ENCODE data around the gene ATXN7L2.
A peak's percentile ranks its signal among the peaks of the same experiment; 100 is the strongest.

DNA sequence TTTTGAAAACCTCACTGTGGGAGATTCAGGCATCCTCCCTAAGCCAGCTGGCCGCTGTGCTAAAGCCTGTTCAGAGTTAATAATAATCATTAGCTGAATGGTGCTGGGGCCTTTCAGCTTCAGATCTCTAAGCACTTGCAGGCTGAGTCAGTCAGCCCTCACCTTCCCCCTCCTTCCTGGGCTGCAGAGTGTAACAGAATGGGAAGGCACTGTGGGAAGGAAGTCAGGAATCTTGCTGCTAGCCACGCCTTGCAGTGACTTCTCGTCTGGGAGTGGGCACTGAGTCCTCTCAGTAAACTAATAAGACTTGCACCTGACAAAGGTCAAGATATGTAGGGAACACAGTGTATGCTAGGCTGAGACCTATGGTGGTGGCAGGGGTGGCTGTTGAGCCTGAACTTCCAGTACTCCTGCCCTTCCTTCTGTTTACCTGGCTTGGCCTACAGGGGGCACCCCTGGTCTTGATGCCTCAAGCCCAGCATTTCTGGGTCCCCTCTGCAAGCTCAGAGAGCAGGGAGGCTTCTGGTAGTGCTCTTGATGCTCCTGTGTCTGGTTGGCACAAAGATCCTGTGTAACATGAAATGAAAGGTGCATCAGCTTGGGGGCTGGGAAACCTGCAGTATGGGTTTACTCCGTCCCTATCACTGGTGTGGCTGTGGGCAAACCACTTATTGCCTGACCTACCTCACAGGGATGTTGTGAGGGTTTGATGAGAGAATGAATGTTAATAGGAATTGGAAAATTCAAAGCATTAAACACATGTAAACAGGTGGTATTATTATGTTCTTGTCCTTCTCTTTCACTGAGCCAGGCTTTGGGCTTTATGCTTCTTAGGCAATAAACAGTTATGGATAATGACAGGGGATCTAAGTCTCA, 16.2 kb downstream of the ATXN7L2 start:
- TF ChIP-seq POLR2AphosphoS5 (IDR thresholded peaks at IDR 0.05): no peak
- TF ChIP-seq, protein P1, sequence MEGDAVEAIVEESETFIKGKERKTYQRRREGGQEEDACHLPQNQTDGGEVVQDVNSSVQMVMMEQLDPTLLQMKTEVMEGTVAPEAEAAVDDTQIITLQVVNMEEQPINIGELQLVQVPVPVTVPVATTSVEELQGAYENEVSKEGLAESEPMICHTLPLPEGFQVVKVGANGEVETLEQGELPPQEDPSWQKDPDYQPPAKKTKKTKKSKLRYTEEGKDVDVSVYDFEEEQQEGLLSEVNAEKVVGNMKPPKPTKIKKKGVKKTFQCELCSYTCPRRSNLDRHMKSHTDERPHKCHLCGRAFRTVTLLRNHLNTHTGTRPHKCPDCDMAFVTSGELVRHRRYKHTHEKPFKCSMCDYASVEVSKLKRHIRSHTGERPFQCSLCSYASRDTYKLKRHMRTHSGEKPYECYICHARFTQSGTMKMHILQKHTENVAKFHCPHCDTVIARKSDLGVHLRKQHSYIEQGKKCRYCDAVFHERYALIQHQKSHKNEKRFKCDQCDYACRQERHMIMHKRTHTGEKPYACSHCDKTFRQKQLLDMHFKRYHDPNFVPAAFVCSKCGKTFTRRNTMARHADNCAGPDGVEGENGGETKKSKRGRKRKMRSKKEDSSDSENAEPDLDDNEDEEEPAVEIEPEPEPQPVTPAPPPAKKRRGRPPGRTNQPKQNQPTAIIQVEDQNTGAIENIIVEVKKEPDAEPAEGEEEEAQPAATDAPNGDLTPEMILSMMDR (IDR thresholded peaks at IDR 0.05): peak in 3 of 4 experiments; percentile 26 to 48 (median 35)
- TF ChIP-seq EP300 (IDR thresholded peaks at IDR 0.05): no peak
- TF ChIP-seq POLR2A (IDR thresholded peaks at IDR 0.05): no peak

All from gastroesophageal sphincter (tissue), 3 donors.